Activated T-cell treated with anti-CD3 and anti-CD28 coated beads for 48 hours (primary cell): Measurements from ENCODE around the gene PNCK.

ENCODE experiments used
- DNase-seq: peaks from one replicate; pipeline ENCODE4 v3.0.0-alpha.2; 2020; ENCODE audit warnings: low read depth

Gene PNCK

GRCh38 chrX:153659268-153659667 is 14.3 kb downstream of the PNCK start:
- no peak for DNase-seq

GRCh38 chrX:153657161-153657560 is 16.5 kb downstream of the PNCK start:
- DNase-seq = no peak

- DNase-seq = no peak
These were observed 20.1 kb downstream of the PNCK start for GRCh38 chrX:153653556-153653955.

GRCh38 chrX:153651540-153652079 is 22.0 kb downstream of the PNCK start:
- DNase-seq = no peak

GRCh38 chrX:153650959-153651358 is 22.7 kb downstream of the PNCK start:
- DNase-seq = no peak

- no peak for DNase-seq
These were observed 23.5 kb downstream of the PNCK start for GRCh38 chrX:153649915-153650782.

GRCh38 chrX:153649178-153649914 is 24.3 kb downstream of the PNCK start:
- DNase-seq = peak; percentile 33

- DNase-seq = no peak
These were observed 25.0 kb downstream of the PNCK start for GRCh38 chrX:153648358-153649177.

GRCh38 chrX:153647461-153648357 is 25.9 kb downstream of the PNCK start:
- no peak for DNase-seq

GRCh38 chrX:153646620-153647373 is 26.8 kb downstream of the PNCK start, which contains the start of gene DUSP9:
DUSP9 (plus strand) TSS chrX:153647203; CDS start chrX:153647954, 751 bp downstream.
- no peak for DNase-seq

- no peak for DNase-seq
These were observed 27.6 kb downstream of the PNCK start for GRCh38 chrX:153645921-153646488.

- no peak for DNase-seq
These were observed 28.5 kb downstream of the PNCK start for GRCh38 chrX:153645151-153645550.

GRCh38 chrX:153644356-153645125 is 29.1 kb downstream of the PNCK start:
- DNase-seq = no peak

GRCh38 chrX:153643431-153644351 is 29.9 kb downstream of the PNCK start:
- no peak for DNase-seq

GRCh38 chrX:153642655-153643430 is 30.8 kb downstream of the PNCK start:
- DNase-seq = no peak

GRCh38 chrX:153642051-153642654 is 31.5 kb downstream of the PNCK start:
- DNase-seq = no peak

GRCh38 chrX:153641627-153642026 is 32.0 kb downstream of the PNCK start:
- no peak for DNase-seq
